Epithelial cell of esophagus (primary cell): Measurements from ENCODE around the gene SPRED2.

Source experiments
- DNase-seq: peaks from one replicate; pipeline ENCODE4 v3.0.0; 2010; ENCODE audit warnings: low read depth
- H3K4me3 ChIP-seq: 2 replicates; pipeline ENCODE4 v1.5.1; 2011; ENCODE audit warnings: mild to moderate bottlenecking, low read length, control low read depth
- TF ChIP-seq, protein P1 (sequence below): IDR thresholded peaks from 2 replicates; pipeline ENCODE4 v1.5.1; 2011; ENCODE audit warnings: low read depth, mild to moderate bottlenecking, low read length, control low read depth, inconsistent platforms; ENCODE audit not compliant: insufficient read depth; ENCODE audit errors: missing control alignments

The SPRED2 gene

DNA sequence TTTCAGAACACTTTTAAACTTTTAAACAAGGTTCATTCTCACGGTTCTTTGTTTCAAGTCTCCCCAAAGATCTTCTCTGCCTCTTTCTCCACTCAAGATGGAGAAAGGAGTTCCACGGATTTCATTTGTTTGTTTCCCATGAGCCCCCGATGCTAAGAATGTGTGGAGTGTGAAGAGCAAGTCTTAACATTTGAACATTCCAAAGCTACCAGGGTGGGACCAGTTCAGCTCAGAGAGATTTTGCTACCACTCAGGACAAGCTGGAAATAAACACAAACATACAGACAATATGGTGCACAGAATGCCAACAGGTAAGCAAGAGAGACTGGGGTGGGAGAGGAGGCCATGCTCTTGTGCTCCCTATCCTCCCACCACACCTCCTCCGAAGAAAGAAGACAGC is 56.7 kb downstream of the SPRED2 start:
- no peak for DNase-seq
- TF ChIP-seq, protein P1, sequence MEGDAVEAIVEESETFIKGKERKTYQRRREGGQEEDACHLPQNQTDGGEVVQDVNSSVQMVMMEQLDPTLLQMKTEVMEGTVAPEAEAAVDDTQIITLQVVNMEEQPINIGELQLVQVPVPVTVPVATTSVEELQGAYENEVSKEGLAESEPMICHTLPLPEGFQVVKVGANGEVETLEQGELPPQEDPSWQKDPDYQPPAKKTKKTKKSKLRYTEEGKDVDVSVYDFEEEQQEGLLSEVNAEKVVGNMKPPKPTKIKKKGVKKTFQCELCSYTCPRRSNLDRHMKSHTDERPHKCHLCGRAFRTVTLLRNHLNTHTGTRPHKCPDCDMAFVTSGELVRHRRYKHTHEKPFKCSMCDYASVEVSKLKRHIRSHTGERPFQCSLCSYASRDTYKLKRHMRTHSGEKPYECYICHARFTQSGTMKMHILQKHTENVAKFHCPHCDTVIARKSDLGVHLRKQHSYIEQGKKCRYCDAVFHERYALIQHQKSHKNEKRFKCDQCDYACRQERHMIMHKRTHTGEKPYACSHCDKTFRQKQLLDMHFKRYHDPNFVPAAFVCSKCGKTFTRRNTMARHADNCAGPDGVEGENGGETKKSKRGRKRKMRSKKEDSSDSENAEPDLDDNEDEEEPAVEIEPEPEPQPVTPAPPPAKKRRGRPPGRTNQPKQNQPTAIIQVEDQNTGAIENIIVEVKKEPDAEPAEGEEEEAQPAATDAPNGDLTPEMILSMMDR = no peak
- H3K4me3 ChIP-seq = no peak overlapping the region

- no peak overlapping the region for H3K4me3 ChIP-seq
- no peak for DNase-seq
- TF ChIP-seq, protein P1 = no peak
Measured at GRCh38 chr2:65374999-65375398, 57.4 kb downstream of the SPRED2 start.

- TF ChIP-seq, protein P1 = no peak
- no peak for DNase-seq
- no peak overlapping the region for H3K4me3 ChIP-seq
Measured at GRCh38 chr2:65374575-65374974, 57.8 kb downstream of the SPRED2 start.

DNA sequence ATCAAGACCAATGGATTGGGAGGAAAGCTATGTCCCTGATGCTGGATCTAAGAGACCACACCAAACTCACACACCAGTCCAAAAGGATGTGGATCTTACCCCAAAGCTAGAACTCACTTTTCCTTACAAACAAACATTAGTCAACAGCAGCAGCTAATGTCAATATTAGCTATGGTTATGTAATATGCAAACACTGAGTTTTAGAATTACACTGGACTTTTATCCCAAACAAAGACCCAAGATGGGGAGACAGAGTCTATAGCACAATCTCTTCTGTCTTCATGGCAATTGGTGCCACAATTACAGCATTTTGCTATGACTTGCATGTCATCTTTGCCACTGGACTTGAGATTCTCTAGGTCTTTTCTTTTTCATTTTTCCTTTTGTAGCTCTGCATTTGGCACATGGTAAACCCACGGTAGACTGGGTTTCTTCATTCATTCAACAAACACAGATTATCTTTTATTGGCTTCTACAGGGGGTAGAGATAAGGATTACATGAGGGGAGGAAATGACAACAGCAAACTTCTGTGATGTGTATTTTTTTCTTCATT is 59.0 kb downstream of the SPRED2 start:
- no peak for DNase-seq
- H3K4me3 ChIP-seq = no peak overlapping the region
- TF ChIP-seq, protein P1 = no peak

GRCh38 chr2:65372619-65373018 is 59.8 kb downstream of the SPRED2 start:
- no peak for DNase-seq
- no peak overlapping the region for H3K4me3 ChIP-seq
- TF ChIP-seq, protein P1 = no peak

DNA sequence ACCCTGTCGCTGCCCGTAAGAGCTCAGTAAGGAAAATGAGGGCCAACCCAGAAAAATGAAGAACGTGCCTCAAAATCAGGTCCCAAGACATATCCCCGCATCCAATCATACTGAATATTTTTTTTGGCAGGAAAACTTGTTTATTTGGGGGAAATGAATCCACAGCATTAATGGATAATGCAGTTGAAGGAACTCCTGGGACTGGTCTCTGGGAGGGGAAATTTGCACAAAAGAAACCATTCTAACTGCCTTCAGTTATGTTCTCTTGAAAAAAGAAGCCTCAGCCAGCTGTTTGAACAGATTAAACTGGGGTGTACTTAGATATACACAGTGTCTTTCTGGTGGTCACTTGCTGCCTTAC is 61.3 kb downstream of the SPRED2 start:
- DNase-seq = no peak
- TF ChIP-seq, protein P1 = no peak
- no peak overlapping the region for H3K4me3 ChIP-seq

- no peak for DNase-seq
- no peak overlapping the region for H3K4me3 ChIP-seq
Measured at GRCh38 chr2:65370387-65371073, 61.9 kb downstream of the SPRED2 start.

More at GRCh38 chr2:65370387-65371073, 61.9 kb downstream of the SPRED2 start:
- TF ChIP-seq, protein P1 = no peak
